Measurements from ENCODE around the gene KCTD6. TPM values are rescaled to one million over a fixed set of nuclear protein-coding genes. Genes with fewer than 3 reads are reported as not detected.

KCTD6 gene
- total RNA-seq, 1 donor from 2014 or later = 7.9 TPM

DNA sequence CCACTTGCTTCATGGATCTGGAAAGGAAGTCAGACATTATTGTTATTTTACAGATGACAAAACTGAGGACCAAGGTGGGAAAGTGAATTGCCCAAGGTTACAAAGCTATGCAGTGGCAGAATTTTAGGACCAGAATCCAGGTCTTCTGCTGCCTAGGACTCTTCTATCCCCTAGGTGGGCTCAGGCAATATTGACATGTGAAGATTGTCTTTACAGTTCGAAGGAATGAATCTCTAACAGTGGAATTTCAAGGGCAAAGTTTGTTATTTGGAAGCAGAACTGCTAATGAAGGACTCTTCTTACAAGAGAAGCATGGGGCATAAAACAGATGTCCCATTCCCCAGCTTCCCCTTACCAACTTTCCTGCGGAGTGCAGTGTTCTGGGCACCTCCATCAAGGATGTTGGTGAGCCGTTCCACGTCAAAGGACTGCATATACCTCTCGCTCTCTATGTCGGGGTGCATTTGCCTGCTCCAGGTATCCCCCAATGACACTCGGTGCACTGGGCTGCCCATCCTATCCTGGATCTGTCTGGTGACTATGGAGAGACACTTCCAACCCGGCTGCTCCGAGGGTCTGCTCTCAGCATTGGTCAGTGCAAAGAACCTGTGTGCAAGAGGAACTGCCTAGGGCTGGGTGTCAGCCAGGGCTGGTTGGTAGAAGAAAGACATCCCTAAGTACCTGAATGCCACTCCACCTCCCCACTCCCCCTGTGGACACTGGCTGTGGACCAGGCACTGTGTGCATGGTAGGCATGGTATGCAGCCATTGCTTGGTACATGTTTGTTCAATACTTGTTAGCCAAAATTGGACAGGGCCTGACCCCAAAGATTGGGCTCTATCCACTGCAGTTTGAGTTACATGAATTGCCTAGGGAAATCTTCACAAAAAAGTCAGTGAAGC, 42.9 kb downstream of the KCTD6 start:
- H3K27ac Mint-ChIP-seq (ENCODE audit: unreplicated experiment) = no peak overlapping the region
- no peak overlapping the region for H3K27ac ChIP-seq (ENCODE audit: low read depth, low read length)
- H3K4me1 ChIP-seq (ENCODE audit: insufficient read depth, low read length) = peaks cover 12% of the 10 kb centered on the region
- H3K4me1 Mint-ChIP-seq (ENCODE audit: low read depth, unreplicated experiment) = peaks cover 14% of the 10 kb centered on the region
- no peaks in the 10 kb centered on the region for H3K79me2 ChIP-seq (ENCODE audit: insufficient read depth, low read length)
- H3K27me3 ChIP-seq (ENCODE audit: insufficient read depth, low read length) = no peaks in the 10 kb centered on the region
- no peak overlapping the region for H3K4me3 ChIP-seq (ENCODE audit: insufficient read depth, low read depth, low read length)
- peaks cover 3% of the 10 kb centered on the region for H3K36me3 Mint-ChIP-seq (ENCODE audit: low read depth, unreplicated experiment)
- H3K9me3 ChIP-seq (ENCODE audit: insufficient read depth, low read depth, low read length) = no peaks in the 10 kb centered on the region
- no peak overlapping the region for H3K4me2 ChIP-seq (ENCODE audit: low read length)
- H4K20me1 ChIP-seq (ENCODE audit: insufficient read depth, low read length) = no peaks in the 10 kb centered on the region
- no peak for DNase-seq (ENCODE audit: low read depth)
- no peak overlapping the region for H3K9ac ChIP-seq (ENCODE audit: low read length)
- no peak for FAIRE-seq
- TF ChIP-seq, protein P1, sequence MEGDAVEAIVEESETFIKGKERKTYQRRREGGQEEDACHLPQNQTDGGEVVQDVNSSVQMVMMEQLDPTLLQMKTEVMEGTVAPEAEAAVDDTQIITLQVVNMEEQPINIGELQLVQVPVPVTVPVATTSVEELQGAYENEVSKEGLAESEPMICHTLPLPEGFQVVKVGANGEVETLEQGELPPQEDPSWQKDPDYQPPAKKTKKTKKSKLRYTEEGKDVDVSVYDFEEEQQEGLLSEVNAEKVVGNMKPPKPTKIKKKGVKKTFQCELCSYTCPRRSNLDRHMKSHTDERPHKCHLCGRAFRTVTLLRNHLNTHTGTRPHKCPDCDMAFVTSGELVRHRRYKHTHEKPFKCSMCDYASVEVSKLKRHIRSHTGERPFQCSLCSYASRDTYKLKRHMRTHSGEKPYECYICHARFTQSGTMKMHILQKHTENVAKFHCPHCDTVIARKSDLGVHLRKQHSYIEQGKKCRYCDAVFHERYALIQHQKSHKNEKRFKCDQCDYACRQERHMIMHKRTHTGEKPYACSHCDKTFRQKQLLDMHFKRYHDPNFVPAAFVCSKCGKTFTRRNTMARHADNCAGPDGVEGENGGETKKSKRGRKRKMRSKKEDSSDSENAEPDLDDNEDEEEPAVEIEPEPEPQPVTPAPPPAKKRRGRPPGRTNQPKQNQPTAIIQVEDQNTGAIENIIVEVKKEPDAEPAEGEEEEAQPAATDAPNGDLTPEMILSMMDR (IDR thresholded peaks at IDR 0.05; ENCODE audit: insufficient read depth, low read depth, low read length) = no peak
- TF ChIP-seq EZH2 (IDR thresholded peaks at IDR 0.05; ENCODE audit: insufficient read depth, low read length) = no peak
- H2AFZ ChIP-seq (ENCODE audit: low read depth, low read length) = no peak overlapping the region
- H3K36me3 ChIP-seq (ENCODE audit: insufficient read depth, low read length) = no peaks in the 10 kb centered on the region
- H3K27me3 Mint-ChIP-seq (ENCODE audit: low read depth, unreplicated experiment) = peaks cover 3% of the 10 kb centered on the region
- no peak overlapping the region for H3K4me3 Mint-ChIP-seq (ENCODE audit: unreplicated experiment)
- no peaks in the 10 kb centered on the region for H3K9me3 Mint-ChIP-seq (ENCODE audit: unreplicated experiment)

DNA sequence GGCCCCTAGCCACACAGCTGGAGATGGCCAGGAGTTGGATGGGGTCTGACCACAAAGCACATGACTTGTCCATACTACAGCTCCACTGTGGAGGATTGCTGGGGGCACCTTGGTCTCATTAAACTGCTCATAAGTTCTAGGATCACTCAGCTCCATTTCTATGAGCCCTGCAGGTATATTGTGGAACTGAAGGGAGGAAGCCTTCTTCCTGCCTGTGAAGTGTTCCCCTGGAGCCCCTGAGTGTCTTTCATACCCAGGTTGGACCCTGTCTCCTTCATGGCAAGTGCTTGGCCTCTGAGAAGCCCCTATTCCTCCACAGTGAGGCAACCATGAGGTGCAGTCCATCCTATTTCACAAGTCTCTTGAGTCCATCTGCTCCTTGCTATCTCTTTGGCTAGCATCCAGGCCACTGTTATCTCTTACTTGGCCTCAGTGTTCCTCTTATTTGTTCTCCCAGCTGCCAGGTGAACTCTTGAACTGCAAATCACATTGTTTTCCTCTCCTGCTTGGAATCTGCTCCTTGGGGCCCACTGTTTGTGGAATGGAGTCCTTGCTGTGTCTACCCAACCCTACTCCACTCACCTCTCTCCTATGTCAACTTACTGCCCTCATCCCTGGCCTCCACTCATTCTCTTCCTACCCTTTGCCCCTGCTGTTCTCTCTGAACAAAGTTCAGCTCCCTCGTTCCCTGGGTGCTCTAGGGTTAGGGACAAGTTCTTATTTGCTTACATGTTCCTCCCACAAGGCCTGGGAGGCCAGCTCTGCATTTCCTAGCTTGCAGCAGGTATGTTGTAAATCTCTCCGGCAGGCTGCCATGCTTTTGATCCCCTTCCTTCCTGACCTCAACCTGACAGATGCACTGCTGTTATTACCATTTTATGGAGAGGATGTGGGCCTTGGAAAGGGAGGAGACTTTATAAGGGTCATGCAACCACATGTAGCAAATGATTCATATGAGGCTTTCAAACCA, 43.9 kb downstream of the KCTD6 start:
- no peak overlapping the region for H3K27ac Mint-ChIP-seq (ENCODE audit: unreplicated experiment)
- DNase-seq (ENCODE audit: low read depth) (no peak), FAIRE-seq (no peak)
- Histone ChIP-seq H2AFZ (ENCODE audit: low read depth, low read length) (no peak overlapping the region), H3K4me3 (ENCODE audit: insufficient read depth, low read depth, low read length) (no peak overlapping the region), H3K36me3 (ENCODE audit: insufficient read depth, low read length) (no peaks in the 10 kb centered on the region), H3K4me1 (ENCODE audit: insufficient read depth, low read length) (peaks cover 12% of the 10 kb centered on the region), H4K20me1 (ENCODE audit: insufficient read depth, low read length) (no peaks in the 10 kb centered on the region), H3K27ac (ENCODE audit: low read depth, low read length) (no peak overlapping the region), H3K4me2 (ENCODE audit: low read length) (peak overlapping the region; percentile 0), H3K9me3 (ENCODE audit: insufficient read depth, low read depth, low read length) (no peaks in the 10 kb centered on the region), H3K27me3 (ENCODE audit: insufficient read depth, low read length) (no peaks in the 10 kb centered on the region), H3K79me2 (ENCODE audit: insufficient read depth, low read length) (no peaks in the 10 kb centered on the region), H3K9ac (ENCODE audit: low read length) (no peak overlapping the region)
- no peaks in the 10 kb centered on the region for H3K9me3 Mint-ChIP-seq (ENCODE audit: unreplicated experiment)
- H3K36me3 Mint-ChIP-seq (ENCODE audit: low read depth, unreplicated experiment) = peaks cover 3% of the 10 kb centered on the region
- TF ChIP-seq EZH2 (IDR thresholded peaks at IDR 0.05; ENCODE audit: insufficient read depth, low read length) = no peak
- TF ChIP-seq, protein P1 (IDR thresholded peaks at IDR 0.05; ENCODE audit: insufficient read depth, low read depth, low read length) = no peak
- H3K4me3 Mint-ChIP-seq (ENCODE audit: unreplicated experiment) = no peak overlapping the region
- peaks cover 3% of the 10 kb centered on the region for H3K27me3 Mint-ChIP-seq (ENCODE audit: low read depth, unreplicated experiment)
- peaks cover 13% of the 10 kb centered on the region for H3K4me1 Mint-ChIP-seq (ENCODE audit: low read depth, unreplicated experiment)

All from astrocyte (in vitro differentiated cells and primary cell).